ENCODE results near the gene NPDC1.

NPDC1 gene

GRCh38 chr9:137023157-137023556 lies 22.8 kb downstream of the NPDC1 start:
- no peak for DNase-seq

DNA sequence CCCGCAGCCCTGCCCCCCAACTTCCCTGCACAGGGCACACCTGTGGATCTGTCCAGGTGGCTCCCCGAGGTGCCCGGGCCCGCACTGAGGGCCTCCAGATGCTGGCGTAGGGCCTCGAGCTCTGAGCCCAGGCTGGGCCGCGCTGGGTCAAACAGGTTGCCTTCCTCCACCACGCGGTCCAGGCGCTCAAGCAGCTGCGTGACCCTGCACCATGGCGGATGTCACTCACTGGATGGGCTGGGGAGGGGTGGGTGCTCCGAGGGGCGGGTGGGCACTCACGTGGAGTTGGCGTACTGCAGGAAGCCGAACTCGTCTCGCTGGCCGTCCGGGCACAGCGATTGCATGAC lies 23.3 kb downstream of the NPDC1 start:
- DNase-seq, result no peak

- DNase-seq, result peak; percentile 80
Observed at GRCh38 chr9:137021979-137022661, 23.9 kb downstream of the NPDC1 start.

- DNase-seq, result no peak
Observed at GRCh38 chr9:137021568-137021978, 24.4 kb downstream of the NPDC1 start.

DNA sequence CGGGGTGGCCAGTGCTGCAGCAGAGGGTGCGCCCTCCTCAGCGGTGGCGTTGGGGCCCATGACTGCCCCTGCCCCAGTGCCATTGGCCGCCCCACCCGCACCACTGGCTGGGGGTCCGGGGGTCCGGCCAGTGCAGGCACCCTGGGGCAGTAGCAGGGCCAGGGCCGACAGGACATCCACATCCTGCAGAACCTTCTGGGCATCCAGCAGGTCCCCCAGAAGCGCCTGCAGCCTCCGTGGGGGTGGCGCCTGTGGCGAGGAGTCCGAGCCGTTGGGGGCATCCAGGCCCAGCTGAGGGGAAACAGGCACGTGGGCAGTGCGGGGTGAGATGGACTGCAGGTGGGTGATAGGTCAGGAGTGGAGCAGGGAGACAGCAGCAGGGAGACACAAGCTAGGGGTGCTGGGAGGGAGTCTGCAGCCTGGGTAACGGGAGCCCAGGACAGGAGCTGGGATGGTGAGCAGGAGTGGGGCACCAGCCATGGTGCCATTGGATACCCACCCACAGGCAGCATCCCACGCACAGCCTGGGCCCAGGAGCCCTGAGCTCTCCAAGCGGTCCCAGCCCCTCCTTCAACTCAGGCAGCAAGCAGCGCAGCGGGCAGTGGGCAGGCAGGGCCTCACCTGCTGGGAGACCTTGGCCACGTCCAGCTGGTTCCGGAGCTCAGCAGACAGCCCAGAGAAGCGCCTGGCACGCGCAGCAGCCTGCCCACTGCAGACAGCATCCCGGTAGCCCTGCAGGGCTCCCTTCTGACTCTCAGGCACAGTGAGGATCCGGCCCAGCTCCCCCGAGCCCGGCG lies 25.0 kb downstream of the NPDC1 start:
- DNase-seq, result no peak

DNA sequence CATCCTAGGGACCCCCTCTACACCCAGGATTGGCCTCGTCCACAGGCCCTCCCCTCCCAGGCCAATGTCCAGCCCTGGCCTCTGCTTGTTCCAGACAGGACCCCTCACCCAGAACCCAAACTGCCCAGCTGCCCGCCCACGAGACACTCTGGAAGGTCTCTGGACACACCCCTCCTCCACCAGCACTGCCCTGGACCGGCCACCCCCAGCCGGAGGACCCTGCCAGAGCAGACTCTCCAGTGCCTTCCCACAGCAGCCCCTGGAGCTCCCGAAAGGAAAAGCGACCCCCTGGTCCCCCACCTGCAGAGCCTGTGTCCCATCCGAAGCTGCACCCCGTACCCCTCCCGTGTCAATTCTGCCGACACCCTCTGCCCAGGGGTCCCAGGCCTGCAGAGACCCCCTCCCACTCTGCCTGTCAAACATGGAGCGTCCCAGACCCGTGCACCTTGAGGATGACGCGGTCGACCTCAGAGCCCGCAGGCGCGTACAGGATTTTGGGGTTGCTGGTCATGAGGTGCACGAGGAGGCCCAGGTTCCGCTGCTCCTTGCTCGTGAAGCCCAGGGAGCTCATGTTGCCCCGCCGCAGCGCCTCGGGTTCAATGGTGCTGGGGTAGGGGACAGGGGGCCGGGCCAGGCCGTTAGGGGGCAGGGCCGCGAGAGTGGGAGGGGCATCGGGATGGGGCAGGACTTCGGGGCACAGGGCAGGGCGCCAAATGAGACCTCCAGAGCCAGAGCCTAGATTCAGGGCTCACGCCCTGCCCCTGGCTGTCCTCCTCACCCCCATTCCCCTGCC lies 25.9 kb downstream of the NPDC1 start:
- no peak for DNase-seq

- DNase-seq, result no peak
Observed at GRCh38 chr9:137018761-137019559, 27.0 kb downstream of the NPDC1 start.

DNA sequence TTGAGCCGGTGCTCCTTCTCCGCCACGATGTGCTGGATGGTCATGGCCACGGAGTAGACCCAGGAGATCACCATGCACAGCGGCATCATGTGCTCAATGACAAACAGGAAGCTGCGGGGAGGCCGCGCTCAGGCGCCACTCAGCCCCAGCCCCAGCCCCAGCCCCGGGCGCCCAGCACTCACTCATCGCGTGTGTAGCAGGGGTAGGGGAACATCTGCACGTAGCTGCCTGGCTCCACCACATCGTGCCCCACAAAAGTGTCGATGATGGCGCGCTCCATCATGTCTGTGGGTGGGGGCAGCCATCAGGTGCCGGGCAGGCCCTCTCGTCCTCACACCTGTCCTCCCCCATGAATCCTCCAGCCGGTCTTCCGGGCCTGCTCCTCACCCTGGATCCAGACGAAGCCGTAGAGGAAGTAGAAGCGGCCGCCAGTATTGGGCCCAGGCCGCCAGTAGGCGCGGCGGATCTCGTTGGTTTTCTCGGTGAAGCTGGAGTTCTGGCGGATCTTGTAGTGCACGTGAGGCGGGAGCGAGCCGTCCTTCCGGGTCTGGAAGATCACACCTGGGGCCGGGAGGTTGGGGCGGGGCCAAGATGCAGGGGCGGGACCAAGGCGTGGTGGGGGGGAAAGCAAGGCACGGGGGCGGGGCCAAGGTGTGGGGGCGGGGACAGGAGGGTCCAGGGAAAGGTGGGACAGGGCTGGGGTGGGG lies 28.0 kb downstream of the NPDC1 start:
- DNase-seq, result no peak

- no peak for DNase-seq
Observed at GRCh38 chr9:137017071-137017470, 28.9 kb downstream of the NPDC1 start.

DNA sequence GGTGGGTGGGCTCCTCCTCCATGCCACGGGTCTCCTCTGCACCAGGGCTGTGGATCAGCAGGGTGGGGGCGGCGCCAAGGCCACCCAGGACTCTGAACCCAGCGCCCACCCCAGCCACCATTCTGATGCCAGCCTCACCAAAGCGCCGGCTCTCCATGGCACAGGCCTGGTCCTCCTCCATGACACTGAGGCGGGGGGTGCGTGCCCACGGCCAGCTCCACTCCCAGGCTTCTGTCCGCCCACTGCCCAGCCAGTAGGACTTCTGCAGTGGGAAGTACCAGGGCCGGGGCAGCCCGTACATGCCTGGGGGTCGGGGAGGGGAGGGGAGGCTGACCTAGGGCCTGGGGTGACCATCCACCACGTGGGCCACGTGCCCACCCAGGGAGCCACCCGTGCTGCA lies 29.5 kb downstream of the NPDC1 start:
- no peak for DNase-seq

DNA sequence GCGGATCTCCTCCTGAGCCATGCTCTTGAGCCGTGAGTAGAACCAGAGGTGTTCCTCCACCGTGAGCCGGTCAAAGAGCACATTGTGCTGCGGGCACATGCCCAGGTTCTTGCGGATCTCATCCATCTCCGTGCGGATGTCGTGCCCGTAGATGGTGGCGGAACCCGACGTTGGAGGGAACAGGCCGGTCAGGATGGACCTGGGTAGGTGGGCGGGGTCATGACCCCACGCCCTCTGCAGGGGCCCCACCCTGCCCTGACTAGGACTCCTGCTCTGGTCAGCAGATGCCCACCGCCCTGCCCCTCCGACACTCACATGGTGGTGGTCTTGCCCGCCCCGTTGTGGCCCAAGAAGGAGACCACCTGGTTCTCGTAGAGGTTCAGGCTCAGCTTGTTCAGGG lies 30.0 kb downstream of the NPDC1 start:
- no peak for DNase-seq

GRCh38 chr9:137015540-137015930 lies 30.4 kb downstream of the NPDC1 start:
- no peak for DNase-seq

GRCh38 chr9:137014776-137015539 lies 31.0 kb downstream of the NPDC1 start:
- DNase-seq, result no peak

DNA sequence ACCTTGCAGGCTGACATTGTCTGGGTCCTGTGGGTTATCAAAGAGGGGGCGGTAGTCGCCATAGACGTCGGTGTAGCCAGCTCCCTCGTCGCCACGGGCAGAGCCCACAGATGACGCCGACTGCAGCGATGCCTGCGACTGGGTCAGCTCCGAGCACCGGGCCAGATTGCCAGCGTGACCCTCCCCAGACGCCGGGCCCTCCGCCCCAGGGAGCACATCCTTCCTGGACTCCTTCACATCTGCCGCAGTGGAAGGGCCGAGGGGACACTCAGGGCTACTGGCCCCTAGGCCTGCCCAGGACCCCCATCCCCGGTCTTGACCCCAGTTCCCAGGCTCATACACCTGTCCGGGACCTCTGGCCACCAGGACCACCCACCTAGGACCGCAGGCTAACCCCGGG lies 31.8 kb downstream of the NPDC1 start:
- no peak for DNase-seq

- no peak for DNase-seq
Observed at GRCh38 chr9:137013571-137013940, 32.4 kb downstream of the NPDC1 start.

- DNase-seq, result no peak
Observed at GRCh38 chr9:137012694-137013570, 33.0 kb downstream of the NPDC1 start.

GRCh38 chr9:137011907-137012675 lies 33.9 kb downstream of the NPDC1 start:
- no peak for DNase-seq

DNA sequence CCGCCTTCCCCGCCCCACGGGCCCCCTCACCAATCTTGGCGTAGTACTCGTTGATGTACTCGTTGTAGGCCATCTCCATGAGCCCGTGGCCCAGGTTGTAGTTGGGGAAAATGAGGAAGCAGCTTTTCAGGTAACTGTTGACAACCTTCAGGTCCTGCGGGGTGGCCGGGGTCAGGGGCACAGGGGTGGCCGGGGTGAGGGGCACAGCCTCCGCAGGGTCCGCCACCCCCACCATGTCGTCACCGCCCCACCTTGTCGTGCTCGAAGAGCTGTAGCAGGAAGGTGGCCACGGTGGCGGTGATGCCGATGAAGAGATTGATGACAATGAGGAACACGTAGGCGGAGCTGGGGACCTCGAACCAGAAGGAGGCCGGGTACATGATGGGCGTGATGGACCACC lies 34.8 kb downstream of the NPDC1 start:
- no peak for DNase-seq

DNA sequence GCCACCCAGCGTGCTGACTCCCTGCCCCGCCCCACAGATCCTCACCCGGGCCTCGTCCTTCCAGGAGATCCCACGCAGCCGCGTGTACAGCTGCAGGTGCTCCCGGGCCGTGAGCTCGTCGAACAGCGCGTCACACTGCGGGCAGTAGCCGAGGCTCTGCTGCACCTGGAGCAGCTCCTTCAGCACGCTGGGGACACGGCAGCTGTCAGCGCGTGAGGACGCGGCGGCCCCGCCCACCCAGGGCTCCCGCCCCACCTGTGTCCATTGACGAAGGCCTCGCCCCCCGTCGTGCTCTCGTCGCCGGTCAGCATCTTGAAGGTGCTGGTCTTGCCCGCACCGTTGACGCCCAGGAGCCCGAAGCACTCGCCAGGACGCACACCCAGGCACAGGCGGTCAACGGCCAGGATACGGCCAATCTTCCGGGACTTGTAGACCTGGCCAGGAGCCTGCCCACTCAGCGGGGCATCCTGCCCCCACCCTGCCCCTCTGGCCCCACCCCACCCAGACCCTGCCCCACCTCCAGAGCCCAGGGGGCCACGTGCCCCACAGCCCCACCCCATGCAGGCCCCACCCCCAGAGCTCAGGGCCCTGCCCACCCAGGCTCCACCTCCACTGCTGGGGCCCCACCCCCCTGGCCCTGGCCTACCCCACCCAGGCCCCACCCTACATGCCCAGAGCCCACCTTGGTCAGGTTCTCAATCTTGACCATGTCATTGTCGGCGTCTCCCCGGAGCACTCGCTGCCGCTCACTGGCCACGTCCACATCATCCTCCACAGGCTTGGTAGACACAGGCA lies 35.8 kb downstream of the NPDC1 start:
- DNase-seq, result no peak

Data from midbrain (tissue), 1 donor.